Panc1 (cell line): Measurements from ENCODE around the gene OR51A4. TPM values are rescaled to one million over a fixed set of nuclear protein-coding genes. Genes with fewer than 3 reads are reported as not detected.

Experiments
- ATAC-seq: fragments of 200-7000 bp; cut with Tn5 transposase; 2 replicates; pipeline ENCODE4 v1.9.1; 2020; ENCODE audit warnings: mild to moderate bottlenecking, moderate library complexity
- BruUV-seq: library from RNA; stranded (reverse); fragments of 400-500 nt; replicated peaks from 2 replicates; lab custom pipeline; 2021; lab: Mats Ljungman, UMichigan
- CTCF ChIA-PET: fragments of 300-600 bp; sonication (Branson Sonifier 250); formaldehyde crosslinking; loops from one replicate; lab custom pipeline; 2022; ENCODE audit warnings: antibody characterized with exemption; lab: Charles Lee
- POLR2A ChIA-PET: fragments of 300-600 bp; sonication (Branson Sonifier 250); formaldehyde crosslinking; loops from one replicate; lab custom pipeline; 2022; ENCODE audit warnings: antibody characterized with exemption; lab: Charles Lee
- DNase-seq: peaks from one replicate; pipeline ENCODE4 v3.0.0-alpha.2; 2010; ENCODE audit warnings: low read depth, low spot score
- H3K27ac ChIP-seq: 2 replicates; pipeline ENCODE4 v1.5.1; 2011; ENCODE audit warnings: mild to moderate bottlenecking, low read length, inconsistent platforms
- H3K27me3 ChIP-seq: fragments of 200-500 bp; sonication (Bioruptor generic); 2 replicates; pipeline ENCODE4 v1.6.0; 2014; ENCODE audit warnings: low read length, inconsistent platforms; ENCODE audit not compliant: control insufficient read depth, insufficient read depth
- H3K36me3 ChIP-seq: fragments of 200-500 bp; sonication (Bioruptor generic); 2 replicates; pipeline ENCODE4 v1.5.1; 2014; ENCODE audit warnings: inconsistent platforms, mild to moderate bottlenecking, low read length, moderate library complexity; ENCODE audit not compliant: control insufficient read depth, insufficient read depth
- H3K4me1 ChIP-seq: 2 replicates; pipeline ENCODE4 v1.5.1; 2011; ENCODE audit warnings: inconsistent platforms, mild to moderate bottlenecking, low read length, moderate library complexity; ENCODE audit not compliant: control insufficient read depth, insufficient read depth
- H3K4me3 ChIP-seq, 2 experiments: 2 replicates each; pipeline ENCODE4 v1.5.1; 2011 to 2012; ENCODE audit warnings: low read depth in 2 of 2, low read length in 2 of 2, mild to moderate bottlenecking in 2 of 2, inconsistent platforms in 1 of 2, moderate library complexity in 1 of 2
- H3K9me3 ChIP-seq: fragments of 200-500 bp; sonication (Bioruptor generic); 2 replicates; pipeline ENCODE4 v1.5.1; 2014; ENCODE audit warnings: low read depth, mild to moderate bottlenecking, inconsistent platforms, low read length, moderate library complexity; ENCODE audit not compliant: control insufficient read depth, insufficient read depth
- POLR2AphosphoS5 ChIP-seq: IDR thresholded peaks from 2 replicates; pipeline ENCODE4 v1.6.1; 2012; ENCODE audit warnings: mild to moderate bottlenecking, low read depth, low read length, moderate library complexity
- SIN3A ChIP-seq: IDR thresholded peaks from 2 replicates; pipeline ENCODE4 v1.6.1; 2012; ENCODE audit warnings: low read depth, mild to moderate bottlenecking, low read length, moderate library complexity, borderline replicate concordance; ENCODE audit not compliant: insufficient read depth
- TCF7L2 ChIP-seq: IDR thresholded peaks from 2 replicates; pipeline ENCODE4 v1.6.1; 2011; ENCODE audit warnings: mild to moderate bottlenecking, low read depth, low read length, inconsistent platforms
- in situ Hi-C: cut with HindIII; loops from 2 replicates; pipeline ENCODE4 v1.10.0; 2016; ENCODE audit warnings: low sequenced_read_pairs, low pct_unique_long_range_greater_than_20kb
- intact Hi-C: fragments of 100-400 bp; cut with micrococcal nuclease; formaldehyde crosslinking; loops from one replicate; pipeline ENCODE4 v1.10.0; 2022; ENCODE audit not compliant: unreplicated experiment
- total RNA-seq: library from RNA; stranded (reverse); gene quantifications from one replicate; pipeline ENCODE4 v1.2.1, GENCODE V29; 2021; ENCODE audit not compliant: unreplicated experiment
- TF ChIP-seq, protein P1 (sequence below): fragments of 450-650 bp; IDR thresholded peaks from 2 replicates; pipeline ENCODE4 v1.5.1; 2017; ENCODE audit warnings: mild to moderate bottlenecking
- TF ChIP-seq, protein P2 (sequence below), 2 experiments: IDR thresholded peaks; 2 replicates each; pipeline ENCODE4 v1.6.1; 2011 to 2012; ENCODE audit warnings: low read depth in 2 of 2, control low read depth in 1 of 2, low read length in 1 of 2, mild to moderate bottlenecking in 1 of 2, moderate library complexity in 1 of 2; ENCODE audit not compliant: insufficient read depth in 1 of 2

Gene OR51A4
- total RNA-seq, 1 experiment from 2014 or later, result not detected

DNA sequence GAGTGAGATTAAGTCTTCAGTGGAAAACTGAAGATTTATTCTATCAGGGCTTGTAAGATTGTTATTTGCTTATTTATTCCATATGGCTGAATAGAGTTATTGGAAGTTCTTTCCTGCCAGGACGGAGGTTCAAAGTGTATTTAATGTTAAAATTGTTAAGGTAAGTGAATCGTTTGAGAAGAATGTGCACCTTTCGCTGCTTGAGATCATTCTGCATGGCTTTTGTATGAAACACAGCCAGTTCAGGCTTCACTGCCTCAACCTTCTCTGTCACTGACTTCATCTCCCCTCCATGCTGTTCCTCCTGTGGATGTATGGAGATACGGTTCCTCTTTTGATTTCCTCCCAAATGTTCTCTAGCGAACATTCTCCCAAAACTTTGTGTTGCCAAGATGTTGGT is 28.0 kb upstream of the OR51A4 start:
- intact Hi-C loops, result no loop called here
- POLR2A ChIA-PET, result no interaction called here

DNA sequence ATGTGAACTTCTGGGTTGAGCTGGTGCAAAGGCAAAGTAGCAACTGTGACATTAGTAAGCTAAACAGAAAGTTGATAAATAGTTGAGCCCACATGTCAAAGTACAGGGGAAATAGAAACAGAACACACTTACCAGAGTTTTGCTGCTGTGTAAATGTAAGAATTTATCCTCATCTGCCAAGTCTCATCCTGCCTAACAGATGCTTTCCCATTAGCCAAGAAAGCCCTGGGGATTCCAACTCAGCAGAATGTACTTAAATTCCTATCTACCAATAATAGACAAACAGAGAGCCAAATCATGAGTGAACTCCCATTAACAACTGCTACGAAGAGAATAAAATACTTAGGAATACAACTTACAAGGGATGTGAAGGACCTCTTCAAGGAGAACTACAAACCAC is 15.4 kb upstream of the OR51A4 start:
- no peak overlapping the region for H3K27ac ChIP-seq
- H3K4me3 ChIP-seq, result no peak overlapping the region
- no TSS peak for BruUV-seq
- in situ Hi-C loops (no loop called here), intact Hi-C loops (no loop called here)
- no peaks in the 10 kb centered on the region for H3K4me1 ChIP-seq
- ChIA-PET CTCF (no interaction called here), POLR2A (no interaction called here)
- TF ChIP-seq SIN3A (no peak), POLR2AphosphoS5 (no peak), TCF7L2 (no peak)
- TF ChIP-seq, protein P1, sequence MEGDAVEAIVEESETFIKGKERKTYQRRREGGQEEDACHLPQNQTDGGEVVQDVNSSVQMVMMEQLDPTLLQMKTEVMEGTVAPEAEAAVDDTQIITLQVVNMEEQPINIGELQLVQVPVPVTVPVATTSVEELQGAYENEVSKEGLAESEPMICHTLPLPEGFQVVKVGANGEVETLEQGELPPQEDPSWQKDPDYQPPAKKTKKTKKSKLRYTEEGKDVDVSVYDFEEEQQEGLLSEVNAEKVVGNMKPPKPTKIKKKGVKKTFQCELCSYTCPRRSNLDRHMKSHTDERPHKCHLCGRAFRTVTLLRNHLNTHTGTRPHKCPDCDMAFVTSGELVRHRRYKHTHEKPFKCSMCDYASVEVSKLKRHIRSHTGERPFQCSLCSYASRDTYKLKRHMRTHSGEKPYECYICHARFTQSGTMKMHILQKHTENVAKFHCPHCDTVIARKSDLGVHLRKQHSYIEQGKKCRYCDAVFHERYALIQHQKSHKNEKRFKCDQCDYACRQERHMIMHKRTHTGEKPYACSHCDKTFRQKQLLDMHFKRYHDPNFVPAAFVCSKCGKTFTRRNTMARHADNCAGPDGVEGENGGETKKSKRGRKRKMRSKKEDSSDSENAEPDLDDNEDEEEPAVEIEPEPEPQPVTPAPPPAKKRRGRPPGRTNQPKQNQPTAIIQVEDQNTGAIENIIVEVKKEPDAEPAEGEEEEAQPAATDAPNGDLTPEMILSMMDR, result no peak
- TF ChIP-seq, protein P2, sequence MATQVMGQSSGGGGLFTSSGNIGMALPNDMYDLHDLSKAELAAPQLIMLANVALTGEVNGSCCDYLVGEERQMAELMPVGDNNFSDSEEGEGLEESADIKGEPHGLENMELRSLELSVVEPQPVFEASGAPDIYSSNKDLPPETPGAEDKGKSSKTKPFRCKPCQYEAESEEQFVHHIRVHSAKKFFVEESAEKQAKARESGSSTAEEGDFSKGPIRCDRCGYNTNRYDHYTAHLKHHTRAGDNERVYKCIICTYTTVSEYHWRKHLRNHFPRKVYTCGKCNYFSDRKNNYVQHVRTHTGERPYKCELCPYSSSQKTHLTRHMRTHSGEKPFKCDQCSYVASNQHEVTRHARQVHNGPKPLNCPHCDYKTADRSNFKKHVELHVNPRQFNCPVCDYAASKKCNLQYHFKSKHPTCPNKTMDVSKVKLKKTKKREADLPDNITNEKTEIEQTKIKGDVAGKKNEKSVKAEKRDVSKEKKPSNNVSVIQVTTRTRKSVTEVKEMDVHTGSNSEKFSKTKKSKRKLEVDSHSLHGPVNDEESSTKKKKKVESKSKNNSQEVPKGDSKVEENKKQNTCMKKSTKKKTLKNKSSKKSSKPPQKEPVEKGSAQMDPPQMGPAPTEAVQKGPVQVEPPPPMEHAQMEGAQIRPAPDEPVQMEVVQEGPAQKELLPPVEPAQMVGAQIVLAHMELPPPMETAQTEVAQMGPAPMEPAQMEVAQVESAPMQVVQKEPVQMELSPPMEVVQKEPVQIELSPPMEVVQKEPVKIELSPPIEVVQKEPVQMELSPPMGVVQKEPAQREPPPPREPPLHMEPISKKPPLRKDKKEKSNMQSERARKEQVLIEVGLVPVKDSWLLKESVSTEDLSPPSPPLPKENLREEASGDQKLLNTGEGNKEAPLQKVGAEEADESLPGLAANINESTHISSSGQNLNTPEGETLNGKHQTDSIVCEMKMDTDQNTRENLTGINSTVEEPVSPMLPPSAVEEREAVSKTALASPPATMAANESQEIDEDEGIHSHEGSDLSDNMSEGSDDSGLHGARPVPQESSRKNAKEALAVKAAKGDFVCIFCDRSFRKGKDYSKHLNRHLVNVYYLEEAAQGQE (IDR thresholded peaks at IDR 0.05; ENCODE audit: insufficient read depth in 1 of 2, low read depth in 2 of 2, low read length in 1 of 2), result no peak
- H3K27me3 ChIP-seq, result no peaks in the 10 kb centered on the region
- H3K9me3 ChIP-seq, result no peaks in the 10 kb centered on the region
- ATAC-seq (no peak), DNase-seq (no peak)
- H3K36me3 ChIP-seq, result no peaks in the 10 kb centered on the region

More for the DNA sequence above, 28.0 kb upstream of the OR51A4 start:
- TF ChIP-seq, protein P2 (IDR thresholded peaks at IDR 0.05; ENCODE audit: insufficient read depth in 1 of 2, low read depth in 2 of 2, low read length in 1 of 2), result no peak
- TF ChIP-seq POLR2AphosphoS5, result no peak
- TF ChIP-seq TCF7L2, result no peak
- TF ChIP-seq, protein P1, result no peak
- no peak for TF ChIP-seq SIN3A
- H3K27me3 ChIP-seq, result no peaks in the 10 kb centered on the region
- no peak overlapping the region for H3K27ac ChIP-seq
- in situ Hi-C loops, result no loop called here
- CTCF ChIA-PET, result no interaction called here
- no peaks in the 10 kb centered on the region for H3K4me1 ChIP-seq
- ATAC-seq (no peak), DNase-seq (no peak)
- H3K9me3 ChIP-seq, result no peaks in the 10 kb centered on the region
- no peak overlapping the region for H3K4me3 ChIP-seq
- H3K36me3 ChIP-seq, result no peaks in the 10 kb centered on the region
- no TSS peak for BruUV-seq
